HepG2 (cell line): Measurements from ENCODE around the gene KCNAB1. TPM values are rescaled to one million over a fixed set of nuclear protein-coding genes. Genes with fewer than 3 reads are reported as not detected.

Experiments
- ADNP ChIP-seq: sonication (generic); formaldehyde crosslinking; IDR thresholded peaks from 2 replicates; pipeline ENCODE4 v1.4.0; 2020; ENCODE audit warnings: missing genetic modification reagents
- CAMTA2 ChIP-seq: sonication (generic); formaldehyde crosslinking; IDR thresholded peaks from 2 replicates; pipeline ENCODE4 v1.4.0; 2020; ENCODE audit warnings: mild to moderate bottlenecking, missing genetic modification reagents, borderline replicate concordance
- CREBL2 ChIP-seq: sonication (generic); formaldehyde crosslinking; IDR thresholded peaks from 2 replicates; pipeline ENCODE4 v1.8.1; 2023; ENCODE audit warnings: missing genetic modification reagents, mild to moderate bottlenecking, borderline replicate concordance
- E2F1 ChIP-seq: sonication (generic); formaldehyde crosslinking; IDR thresholded peaks from 2 replicates; pipeline ENCODE4 v1.5.0; 2020; ENCODE audit warnings: missing genetic modification reagents
- FOXO1 ChIP-seq: sonication (generic); formaldehyde crosslinking; IDR thresholded peaks from 2 replicates; pipeline ENCODE4 v1.4.0; 2020; ENCODE audit warnings: missing genetic modification reagents
- KLF15 ChIP-seq: sonication (generic); formaldehyde crosslinking; IDR thresholded peaks from 2 replicates; pipeline ENCODE4 v1.8.1; 2023; ENCODE audit warnings: borderline replicate concordance, mild to moderate bottlenecking, inconsistent platforms, missing genetic modification reagents, mixed read lengths
- MIXL1 ChIP-seq: IDR thresholded peaks from 2 replicates; pipeline ENCODE4 v1.6.1; 2016
- NAIF1 ChIP-seq: sonication (generic); formaldehyde crosslinking; IDR thresholded peaks from 2 replicates; pipeline ENCODE4 v1.5.0; 2020; ENCODE audit warnings: mild to moderate bottlenecking, missing genetic modification reagents, borderline replicate concordance
- POLR2AphosphoS5 ChIP-seq: IDR thresholded peaks from 2 replicates; pipeline ENCODE4 v1.6.1; 2012; ENCODE audit warnings: low read depth, low read length
- PRDM4 ChIP-seq: sonication (generic); formaldehyde crosslinking; IDR thresholded peaks from 2 replicates; pipeline ENCODE4 v1.9.0; 2021; ENCODE audit warnings: missing genetic modification reagents, borderline replicate concordance
- SMC3 ChIP-seq: IDR thresholded peaks from 2 replicates; pipeline ENCODE4 v1.6.1; 2011; ENCODE audit warnings: low read length, improper control_type of control experiment
- ZBTB40 ChIP-seq, 2 experiments: fragments of 450-650 bp in 1 of 2; sonication (generic) in 1 of 2; formaldehyde crosslinking in 1 of 2; IDR thresholded peaks; 2 replicates each; pipeline versions ENCODE4 v1.6.1 to v1.8.0; 2016 to 2022; ENCODE audit warnings: antibody characterized with exemption in 1 of 2, mild to moderate bottlenecking in 1 of 2, missing genetic modification reagents in 1 of 2
- ZFP37 ChIP-seq: sonication (generic); formaldehyde crosslinking; IDR thresholded peaks from 2 replicates; pipeline ENCODE4 v1.4.0; 2020; ENCODE audit warnings: missing genetic modification reagents, borderline replicate concordance
- ZNF503 ChIP-seq: sonication (generic); formaldehyde crosslinking; IDR thresholded peaks from 2 replicates; pipeline ENCODE4 v1.4.0; 2020; ENCODE audit warnings: missing genetic modification reagents
- polyA plus RNA-seq, 8 experiments: library from polyadenylated mRNA; depleted of rRNA in 3 of 8; stranded (reverse) in 7 of 8; unstranded in 1 of 8; fragments of >200 nt; fragmentation: Illumina TruSeq in 4 of 8; extraction: Trizol in 4 of 8; gene quantifications; 2 replicates each; pipeline versions ENCODE4 v1.2.1 to v1.2.3, GENCODE V29; 2011 to 2016; ENCODE audit warnings: low read depth in 4 of 8, missing spikeins in 1 of 8, mixed read lengths in 1 of 8; ENCODE audit not compliant: insufficient read depth in 1 of 8
- total RNA-seq, 5 experiments: library from RNA; depleted of rRNA; stranded (reverse); fragments of >200 nt; fragmentation: Illumina TruSeq; extraction: Trizol; gene quantifications; 2 replicates each; pipeline ENCODE4 v1.2.3, GENCODE V29; 2016; ENCODE audit warnings: low read depth in 1 of 5
- TF ChIP-seq, protein P1 (sequence below): IDR thresholded peaks from 2 replicates; pipeline ENCODE4 v1.6.1; 2012; ENCODE audit warnings: inconsistent platforms

Gene KCNAB1
- total and polyA plus RNA-seq, 2 of the 13 experiments (the other 11 are each of a cell fraction or from before 2014, with no cell fraction given): not detected

DNA sequence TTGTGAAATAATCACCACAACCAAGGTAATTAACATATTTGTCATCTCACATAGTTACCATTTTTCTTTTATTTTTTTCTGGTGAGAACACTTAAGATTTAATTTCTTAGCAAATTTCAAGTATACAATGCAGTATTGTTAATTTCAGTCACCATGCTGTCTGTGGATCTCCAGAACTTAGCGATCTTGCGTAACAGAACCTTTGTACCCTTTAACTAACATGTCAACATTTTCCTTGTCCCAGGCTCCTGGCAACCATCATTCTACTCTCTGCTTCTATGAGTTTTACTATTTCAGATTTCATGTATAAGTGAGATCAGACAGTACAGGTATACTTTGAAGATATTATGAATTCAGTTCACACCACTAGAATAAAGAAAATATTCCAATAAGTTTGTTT, 154.4 kb downstream of the KCNAB1 start (continued):
- TF ChIP-seq ZBTB40 (IDR thresholded peaks at IDR 0.05): no peak
- no peak for TF ChIP-seq ZBTB40 (CRISPR knock-in tag; IDR thresholded peaks at IDR 0.05)
- peak; percentile 78; the same call in 1 of the 2 replicates for TF ChIP-seq MIXL1 (CRISPR knock-in tag)
- no peak for TF ChIP-seq ZFP37
- TF ChIP-seq POLR2AphosphoS5: no peak
- TF ChIP-seq E2F1: no peak
- TF ChIP-seq, protein P1, sequence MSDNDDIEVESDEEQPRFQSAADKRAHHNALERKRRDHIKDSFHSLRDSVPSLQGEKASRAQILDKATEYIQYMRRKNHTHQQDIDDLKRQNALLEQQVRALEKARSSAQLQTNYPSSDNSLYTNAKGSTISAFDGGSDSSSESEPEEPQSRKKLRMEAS: 0 out of 2 replicates have a peak, but pooled peaks have one; percentile 14
- TF ChIP-seq SMC3: peak; percentile 17; the same call in 1 of the 2 replicates
- no peak for TF ChIP-seq PRDM4
- no peak for TF ChIP-seq ADNP (CRISPR knock-in tag)
- no peak for TF ChIP-seq KLF15 (CRISPR knock-in tag)
- TF ChIP-seq CAMTA2 (CRISPR knock-in tag): no peak
- TF ChIP-seq ZNF503 (CRISPR knock-in tag): no peak
- TF ChIP-seq NAIF1 (CRISPR knock-in tag): no peak
- no peak for TF ChIP-seq CREBL2 (CRISPR knock-in tag)
- peak; percentile 69; the same call in 1 of the 2 replicates for TF ChIP-seq FOXO1 (CRISPR knock-in tag)
